SJCRH30 (cell line): ENCODE measurements around the gene SLC5A12. TPM values are rescaled to one million over a fixed set of nuclear protein-coding genes. Genes with fewer than 3 reads are reported as not detected.
A peak's percentile ranks its signal among the peaks of the same experiment; 100 is the strongest.

ENCODE experiments used
- DNase-seq, 2 experiments: peaks; one replicate each; pipeline ENCODE4 v3.0.0-alpha.2; 2015 to 2020
- H3K27ac ChIP-seq: fragments of 250-450 bp; sonication (Bioruptor Pico); 2 replicates; pipeline ENCODE4 v1.5.1; 2020; ENCODE audit warnings: mild to moderate bottlenecking, moderate library complexity
- H3K27me3 ChIP-seq: fragments of 250-450 bp; sonication (Bioruptor Pico); 2 replicates; pipeline ENCODE4 v1.5.1; 2020; ENCODE audit warnings: mild to moderate bottlenecking, moderate library complexity
- H3K36me3 ChIP-seq: fragments of 250-450 bp; sonication (Bioruptor Pico); 2 replicates; pipeline ENCODE4 v1.5.1; 2020; ENCODE audit warnings: mild to moderate bottlenecking, moderate library complexity
- H3K4me1 ChIP-seq: fragments of 250-450 bp; sonication (Bioruptor Pico); 2 replicates; pipeline ENCODE4 v1.5.1; 2020; ENCODE audit warnings: mild to moderate bottlenecking, moderate library complexity
- H3K4me3 ChIP-seq: fragments of 250-450 bp; sonication (Bioruptor Pico); 2 replicates; pipeline ENCODE4 v1.5.1; 2020; ENCODE audit warnings: mild to moderate bottlenecking, moderate library complexity
- H3K9me3 ChIP-seq: fragments of 250-450 bp; sonication (Bioruptor Pico); replicated peaks from 2 replicates; pipeline ENCODE4 v1.5.1; 2020; ENCODE audit warnings: mild to moderate bottlenecking, moderate library complexity
- total RNA-seq: library from RNA; depleted of rRNA; stranded (reverse); fragments of >200 nt; shearing (Covaris generic); gene quantifications from 2 replicates; pipeline ENCODE4 v1.2.3, GENCODE V29; 2014

Gene SLC5A12
- total RNA-seq, 1 experiment from 2014 or later, result 0.10 TPM

GRCh38 chr11:26739366-26740073 is 17.7 kb upstream of the SLC5A12 start:
- Histone ChIP-seq H3K4me3 (no peak overlapping the region), H3K36me3 (no peaks in the 10 kb centered on the region), H3K27me3 (no peaks in the 10 kb centered on the region), H3K4me1 (no peaks in the 10 kb centered on the region), H3K27ac (no peak overlapping the region), H3K9me3 (no peaks in the 10 kb centered on the region)
- DNase-seq, result no peak

- Histone ChIP-seq H3K9me3 (no peaks in the 10 kb centered on the region), H3K27me3 (no peaks in the 10 kb centered on the region), H3K36me3 (no peaks in the 10 kb centered on the region), H3K27ac (no peak overlapping the region), H3K4me1 (no peaks in the 10 kb centered on the region), H3K4me3 (no peak overlapping the region)
- no peak for DNase-seq
These were observed 12.8 kb upstream of the SLC5A12 start for GRCh38 chr11:26734691-26735090.

GRCh38 chr11:26731084-26731456 is 9.2 kb upstream of the SLC5A12 start:
- no peaks in the 10 kb centered on the region for H3K36me3 ChIP-seq
- H3K4me1 ChIP-seq, result no peaks in the 10 kb centered on the region
- H3K27me3 ChIP-seq, result peaks cover 5% of the 10 kb centered on the region; the same call in 1 of the 2 replicates
- H3K27ac ChIP-seq, result no peak overlapping the region
- H3K4me3 ChIP-seq, result no peak overlapping the region
- DNase-seq, result no peak
- no peaks in the 10 kb centered on the region for H3K9me3 ChIP-seq

GRCh38 chr11:26730414-26731083 is 8.7 kb upstream of the SLC5A12 start:
- no peak overlapping the region for H3K27ac ChIP-seq
- DNase-seq, result no peak

GRCh38 chr11:26729284-26729683 is 7.4 kb upstream of the SLC5A12 start:
- Histone ChIP-seq H3K27ac (no peak overlapping the region), H3K36me3 (no peaks in the 10 kb centered on the region), H3K27me3 (peaks cover 5% of the 10 kb centered on the region; the same call in 1 of the 2 replicates), H3K4me3 (no peak overlapping the region), H3K9me3 (no peaks in the 10 kb centered on the region), H3K4me1 (no peaks in the 10 kb centered on the region)
- DNase-seq, result no peak

More at GRCh38 chr11:26730414-26731083, 8.7 kb upstream of the SLC5A12 start:
- Histone ChIP-seq H3K4me3 (no peak overlapping the region), H3K27me3 (peaks cover 5% of the 10 kb centered on the region; the same call in 1 of the 2 replicates), H3K4me1 (no peaks in the 10 kb centered on the region), H3K36me3 (no peaks in the 10 kb centered on the region), H3K9me3 (no peaks in the 10 kb centered on the region)

GRCh38 chr11:26726960-26727359 is 5.1 kb upstream of the SLC5A12 start:
- Histone ChIP-seq H3K27me3 (peaks cover 5% of the 10 kb centered on the region; the same call in 1 of the 2 replicates), H3K4me1 (no peaks in the 10 kb centered on the region), H3K9me3 (no peaks in the 10 kb centered on the region), H3K4me3 (no peak overlapping the region), H3K27ac (no peak overlapping the region), H3K36me3 (no peaks in the 10 kb centered on the region)
- DNase-seq, result no peak

- DNase-seq, result no peak
- H3K27ac ChIP-seq, result no peak overlapping the region
- H3K4me1 ChIP-seq, result peaks cover 4% of the 10 kb centered on the region; the same call in 1 of the 2 replicates
- H3K36me3 ChIP-seq, result no peaks in the 10 kb centered on the region
- H3K4me3 ChIP-seq, result no peak overlapping the region
- no peaks in the 10 kb centered on the region for H3K27me3 ChIP-seq
- no peaks in the 10 kb centered on the region for H3K9me3 ChIP-seq
These were observed 1.9 kb downstream of the SLC5A12 start for GRCh38 chr11:26719998-26720397.

GRCh38 chr11:26719289-26719973 is 2.4 kb downstream of the SLC5A12 start:
- no peak for DNase-seq
- Histone ChIP-seq H3K9me3 (no peaks in the 10 kb centered on the region), H3K27me3 (no peaks in the 10 kb centered on the region), H3K27ac (no peak overlapping the region), H3K36me3 (no peaks in the 10 kb centered on the region), H3K4me3 (no peak overlapping the region), H3K4me1 (peaks cover 8% of the 10 kb centered on the region; the same call in 1 of the 2 replicates)

GRCh38 chr11:26717771-26718170 is 4.1 kb downstream of the SLC5A12 start:
- no peak for DNase-seq
- Histone ChIP-seq H3K27ac (no peak overlapping the region), H3K9me3 (no peaks in the 10 kb centered on the region), H3K4me3 (no peak overlapping the region), H3K4me1 (peaks cover 8% of the 10 kb centered on the region; the same call in 1 of the 2 replicates), H3K27me3 (no peaks in the 10 kb centered on the region), H3K36me3 (no peaks in the 10 kb centered on the region)

GRCh38 chr11:26715133-26715532 is 6.7 kb downstream of the SLC5A12 start:
- Histone ChIP-seq H3K36me3 (no peaks in the 10 kb centered on the region), H3K4me1 (peaks cover 8% of the 10 kb centered on the region; the same call in 1 of the 2 replicates), H3K9me3 (no peaks in the 10 kb centered on the region), H3K27me3 (no peaks in the 10 kb centered on the region), H3K4me3 (no peak overlapping the region), H3K27ac (no peak overlapping the region)
- DNase-seq, result peak; percentile 9 to 51

- no peaks in the 10 kb centered on the region for H3K27me3 ChIP-seq
- DNase-seq, result no peak
- H3K4me1 ChIP-seq, result peaks cover 8% of the 10 kb centered on the region; the same call in 1 of the 2 replicates
- no peak overlapping the region for H3K4me3 ChIP-seq
- H3K27ac ChIP-seq, result no peak overlapping the region
- no peaks in the 10 kb centered on the region for H3K36me3 ChIP-seq
- no peaks in the 10 kb centered on the region for H3K9me3 ChIP-seq
These were observed 9.4 kb downstream of the SLC5A12 start for GRCh38 chr11:26712497-26712896.

GRCh38 chr11:26710489-26710888 is 11.4 kb downstream of the SLC5A12 start:
- Histone ChIP-seq H3K27me3 (no peaks in the 10 kb centered on the region), H3K36me3 (no peaks in the 10 kb centered on the region), H3K27ac (no peak overlapping the region), H3K4me1 (peaks cover 8% of the 10 kb centered on the region; the same call in 1 of the 2 replicates), H3K4me3 (no peak overlapping the region), H3K9me3 (no peaks in the 10 kb centered on the region)
- no peak for DNase-seq

GRCh38 chr11:26708736-26709456 is 13.0 kb downstream of the SLC5A12 start:
- DNase-seq, result no peak
- Histone ChIP-seq H3K9me3 (no peaks in the 10 kb centered on the region), H3K4me3 (no peak overlapping the region), H3K27ac (no peak overlapping the region), H3K27me3 (no peaks in the 10 kb centered on the region), H3K36me3 (no peaks in the 10 kb centered on the region), H3K4me1 (no peaks in the 10 kb centered on the region)

- Histone ChIP-seq H3K27me3 (no peaks in the 10 kb centered on the region), H3K4me1 (no peaks in the 10 kb centered on the region), H3K4me3 (no peak overlapping the region), H3K9me3 (no peaks in the 10 kb centered on the region), H3K27ac (no peak overlapping the region), H3K36me3 (no peaks in the 10 kb centered on the region)
- no peak for DNase-seq
These were observed 15.7 kb downstream of the SLC5A12 start for GRCh38 chr11:26706181-26706580.
